GM18951 (cell line): ENCODE data around the gene FAM163B.

Experiments
- POLR2A ChIP-seq: IDR thresholded peaks from 4 replicates; pipeline ENCODE4 v1.6.1; 2011; ENCODE audit warnings: mild to moderate bottlenecking; ENCODE audit not compliant: insufficient read length, insufficient read depth; ENCODE audit errors: extremely low read depth
- in situ Hi-C: fragments of 300-500 bp; cut with MboI; formaldehyde crosslinking; loops from one replicate; pipeline ENCODE4 v1.12.0; 2022; ENCODE audit warnings: low sequenced_read_pairs, mixed read lengths, inconsistent platforms; ENCODE audit not compliant: unreplicated experiment

Gene FAM163B

GRCh38 chr9:133583586-133583985 lies 25.6 kb downstream of the FAM163B start:
- no peak for TF ChIP-seq POLR2A
- in situ Hi-C loops: no loop called here

- in situ Hi-C loops: no loop called here
Measured at GRCh38 chr9:133583111-133583510, 26.1 kb downstream of the FAM163B start.

GRCh38 chr9:133582501-133583045 lies 26.6 kb downstream of the FAM163B start:
- TF ChIP-seq POLR2A: no peak
- in situ Hi-C loops: no loop called here

More at GRCh38 chr9:133583111-133583510, 26.1 kb downstream of the FAM163B start:
- no peak for TF ChIP-seq POLR2A

- no peak for TF ChIP-seq POLR2A
- in situ Hi-C loops: no loop called here
Measured at GRCh38 chr9:133581513-133582343, 27.5 kb downstream of the FAM163B start.

- in situ Hi-C loops: no loop called here
- no peak for TF ChIP-seq POLR2A
Measured at GRCh38 chr9:133581011-133581410, 28.2 kb downstream of the FAM163B start.

- in situ Hi-C loops: no loop called here
- no peak for TF ChIP-seq POLR2A
Measured at GRCh38 chr9:133580419-133580738, 28.8 kb downstream of the FAM163B start.

GRCh38 chr9:133579601-133580418 lies 29.4 kb downstream of the FAM163B start:
- no peak for TF ChIP-seq POLR2A
- in situ Hi-C loops: no loop called here

GRCh38 chr9:133578524-133579441 lies 30.4 kb downstream of the FAM163B start:
- TF ChIP-seq POLR2A: no peak
- in situ Hi-C loops: no loop called here

GRCh38 chr9:133577737-133578112 lies 31.5 kb downstream of the FAM163B start:
- TF ChIP-seq POLR2A: no peak
- in situ Hi-C loops: no loop called here

- in situ Hi-C loops: no loop called here
- TF ChIP-seq POLR2A: no peak
Measured at GRCh38 chr9:133576875-133577736, 32.1 kb downstream of the FAM163B start.

GRCh38 chr9:133576031-133576874 lies 32.9 kb downstream of the FAM163B start:
- TF ChIP-seq POLR2A: no peak
- in situ Hi-C loops: no loop called here
